ENCODE results near the gene TAS2R31.

- TF ChIP-seq CTCF (IDR thresholded peaks at IDR 0.05; ENCODE audit: low read length) = no peak
- no peak for TF ChIP-seq EZH2phosphoT487 (IDR thresholded peaks at IDR 0.05; ENCODE audit: low read length)
- TF ChIP-seq EZH2 (optimal IDR thresholded peaks at IDR 0.05; ENCODE audit: low read depth, low read length) = no peak
Measured at GRCh38 chr12:11059041-11059440, 27.8 kb upstream of the TAS2R31 start.

All from MM.1S (cell line).